ENCODE results near the gene EPC1.
"Not testable (repeated sequence)": the region's sequence is repeated elsewhere in the genome, so short reads cannot be mapped to it uniquely, and the experiment has no call there.

Gene EPC1

DNA sequence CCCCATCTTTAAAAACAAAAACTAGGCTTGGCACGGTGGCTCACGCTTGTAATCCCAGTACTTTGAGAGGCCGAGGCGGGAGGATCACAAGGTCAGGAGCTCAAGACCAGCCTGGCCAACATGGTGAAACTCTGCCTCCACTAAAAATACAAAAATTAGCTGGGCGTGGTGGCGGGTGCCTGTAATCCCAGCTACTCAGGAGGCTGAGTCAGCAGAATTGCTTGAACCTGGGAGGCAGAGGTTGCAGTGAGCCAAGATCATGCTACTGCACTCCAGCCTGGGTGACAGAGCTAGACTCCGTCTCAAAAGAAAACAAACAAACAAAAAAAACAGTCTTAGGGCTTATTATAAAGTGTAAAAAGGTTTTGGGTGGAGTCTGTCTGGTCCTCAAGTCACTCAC lies 117.2 kb downstream of the EPC1 start:
- DNase-seq: not testable (repeated sequence)

DNA sequence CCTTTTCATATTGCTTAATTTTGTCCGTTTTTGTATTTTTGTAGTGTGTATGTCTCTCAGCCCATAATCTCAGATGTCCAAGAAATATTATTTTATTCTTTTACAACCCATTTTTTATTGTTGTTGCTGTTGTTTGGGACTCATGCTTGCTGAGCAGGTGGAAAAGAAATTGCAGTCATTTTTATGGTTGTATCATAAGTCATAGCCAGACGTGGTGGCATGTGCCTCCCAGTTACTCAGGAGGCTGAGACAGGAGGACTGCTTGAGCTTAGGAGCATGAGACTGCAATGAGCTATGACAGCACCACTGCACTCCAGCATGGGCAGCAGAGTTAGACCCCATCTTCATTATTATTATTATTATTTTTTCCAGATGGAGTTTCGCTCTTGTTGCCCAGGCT lies 117.8 kb downstream of the EPC1 start:
- DNase-seq: no peak

DNA sequence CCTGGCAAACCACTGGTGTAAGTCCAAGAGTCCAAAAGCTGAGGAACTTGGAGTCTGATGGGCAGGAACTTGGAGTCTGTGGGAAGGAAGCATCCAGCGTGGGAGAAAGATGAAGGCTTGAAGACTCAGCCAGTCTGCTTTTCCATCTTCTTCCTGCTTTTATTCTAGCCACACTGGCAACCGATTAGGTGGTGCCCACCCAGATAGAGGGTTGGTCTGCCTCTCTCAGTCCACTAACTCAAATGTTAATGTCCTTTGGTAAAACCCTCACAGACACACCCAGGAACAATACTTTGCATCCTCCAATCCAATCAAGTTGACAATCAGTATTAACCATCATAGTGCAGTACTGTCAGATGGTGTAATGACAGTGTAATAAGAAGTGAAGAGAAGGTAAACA lies 119.2 kb downstream of the EPC1 start:
- no peak for DNase-seq

DNA sequence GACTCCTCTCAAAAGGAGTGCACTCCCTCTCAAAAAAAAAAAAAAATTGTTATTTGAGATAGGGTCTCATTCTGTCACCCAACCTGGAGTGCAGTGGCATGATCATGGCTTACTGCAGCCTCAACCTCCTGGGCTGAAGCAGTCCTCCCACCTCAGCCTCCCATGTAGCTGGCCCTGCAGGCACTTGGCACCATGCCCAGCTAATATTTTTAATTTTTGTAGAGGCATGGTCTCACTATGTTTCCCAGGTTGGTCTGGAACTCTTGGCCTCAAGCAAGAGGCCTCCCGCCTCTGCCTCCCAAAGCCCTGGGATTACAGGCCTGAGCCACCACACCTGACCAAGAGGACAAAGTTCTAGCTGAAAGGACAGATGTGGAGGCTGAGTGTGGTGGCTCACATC lies 120.3 kb downstream of the EPC1 start:
- no peak for DNase-seq

GRCh38 chr10:32225976-32226375 lies 121.0 kb downstream of the EPC1 start:
- no peak for DNase-seq

DNA sequence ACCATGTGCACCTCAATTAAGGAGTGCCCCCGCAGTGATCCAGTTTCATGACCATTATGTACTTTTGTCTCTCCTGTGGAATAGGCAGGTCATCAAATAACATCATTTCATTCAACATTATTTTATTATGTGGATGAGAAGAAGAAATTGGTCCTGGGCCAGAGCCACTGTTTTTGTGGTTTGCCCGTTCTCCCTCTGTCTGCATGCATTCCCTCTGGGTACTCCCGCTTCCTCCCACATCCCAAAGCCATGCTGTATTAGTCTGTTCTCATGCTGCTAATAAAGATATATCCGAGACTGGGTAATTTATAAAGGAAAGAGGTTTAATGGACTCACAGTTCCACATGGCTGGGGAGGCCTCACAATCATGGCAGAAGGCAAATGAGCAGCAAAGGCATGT lies 124.6 kb downstream of the EPC1 start:
- DNase-seq: not testable (repeated sequence)

- not testable (repeated sequence) for DNase-seq
Measured at GRCh38 chr10:32219156-32219555, 127.8 kb downstream of the EPC1 start.

DNA sequence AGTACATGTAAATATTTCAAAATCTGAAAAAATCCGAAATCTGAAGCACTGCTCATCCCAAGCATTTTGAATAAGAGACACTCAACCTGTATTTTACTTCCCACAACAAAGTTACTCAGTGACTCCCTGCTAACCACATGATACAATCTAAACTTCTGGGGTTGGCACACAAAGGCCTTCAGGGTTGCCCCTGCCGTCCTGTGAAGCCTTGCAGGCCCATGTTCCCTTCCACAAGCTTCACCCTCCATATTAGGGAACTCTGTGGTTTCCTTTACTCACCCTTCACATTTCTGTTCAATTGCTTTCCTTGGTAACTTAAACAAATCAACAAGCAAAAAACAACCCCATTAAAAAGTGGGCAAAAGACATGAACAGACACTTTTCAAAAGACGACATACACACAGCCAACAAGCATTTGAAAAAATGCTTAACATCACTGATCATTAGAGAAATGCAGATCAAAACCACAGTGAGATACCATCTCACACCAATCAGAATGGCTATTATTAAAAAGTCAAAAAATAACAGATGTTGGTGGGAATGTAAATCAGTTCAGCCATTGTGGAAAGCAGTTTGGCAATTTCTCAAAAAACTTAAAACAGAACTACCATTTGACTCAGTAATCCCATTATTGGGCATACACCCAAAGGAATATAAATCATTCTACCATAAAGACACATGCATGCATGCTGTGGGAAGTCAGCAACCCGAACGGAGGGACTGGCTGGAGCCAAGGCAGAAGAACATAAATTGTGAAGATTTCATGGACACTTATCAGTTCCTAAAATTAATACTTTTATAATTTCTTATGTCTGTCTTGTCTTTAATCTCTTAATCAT lies 128.5 kb downstream of the EPC1 start:
- DNase-seq: not testable (repeated sequence)

Measured in stimulated activated CD4-positive, alpha-beta T cell treated with anti-CD3 and anti-CD28 coated beads, Interleukin-4, amount 100 ng/mL, for 24 hours (primary cell).